Measurements from ENCODE around the gene DCTD.

The DCTD gene

GRCh38 chr4:182847576-182848450 is 69.4 kb downstream of the DCTD start:
- Histone ChIP-seq H3K9ac (ENCODE audit: low read depth, low read length) (no peak overlapping the region), H3K9me3 (ENCODE audit: insufficient read depth, low read depth, low read length) (peaks cover 2% of the 10 kb centered on the region; the same call in 1 of the 2 replicates), H3K27me3 (ENCODE audit: insufficient read depth, low read length) (no peaks in the 10 kb centered on the region), H3K4me1 (ENCODE audit: insufficient read depth, low read length) (peaks cover 4% of the 10 kb centered on the region; the same call in 1 of the 2 replicates), H3K36me3 (ENCODE audit: insufficient read depth, low read depth, low read length) (no peaks in the 10 kb centered on the region), H3K4me3 (ENCODE audit: low read length) (no peak overlapping the region), H3K27ac (ENCODE audit: low read length) (no peak overlapping the region)

GRCh38 chr4:182846036-182846435 is 71.2 kb downstream of the DCTD start:
- Histone ChIP-seq H3K27ac (ENCODE audit: low read length) (no peak overlapping the region), H3K9ac (ENCODE audit: low read depth, low read length) (no peak overlapping the region), H3K36me3 (ENCODE audit: insufficient read depth, low read depth, low read length) (no peaks in the 10 kb centered on the region), H3K27me3 (ENCODE audit: insufficient read depth, low read length) (no peaks in the 10 kb centered on the region), H3K4me1 (ENCODE audit: insufficient read depth, low read length) (peaks cover 4% of the 10 kb centered on the region; the same call in 1 of the 2 replicates), H3K4me3 (ENCODE audit: low read length) (no peak overlapping the region), H3K9me3 (ENCODE audit: insufficient read depth, low read depth, low read length) (no peaks in the 10 kb centered on the region)

- Histone ChIP-seq H3K4me3 (ENCODE audit: low read length) (no peak overlapping the region), H3K9me3 (ENCODE audit: insufficient read depth, low read depth, low read length) (no peaks in the 10 kb centered on the region), H3K36me3 (ENCODE audit: insufficient read depth, low read depth, low read length) (no peaks in the 10 kb centered on the region), H3K4me1 (ENCODE audit: insufficient read depth, low read length) (peaks cover 4% of the 10 kb centered on the region; the same call in 1 of the 2 replicates), H3K9ac (ENCODE audit: low read depth, low read length) (no peak overlapping the region), H3K27me3 (ENCODE audit: insufficient read depth, low read length) (no peaks in the 10 kb centered on the region), H3K27ac (ENCODE audit: low read length) (no peak overlapping the region)
Measured at GRCh38 chr4:182845618-182846017, 71.6 kb downstream of the DCTD start.

GRCh38 chr4:182843808-182844325 is 73.3 kb downstream of the DCTD start:
- Histone ChIP-seq H3K4me3 (ENCODE audit: low read length) (no peak overlapping the region), H3K9ac (ENCODE audit: low read depth, low read length) (no peak overlapping the region), H3K36me3 (ENCODE audit: insufficient read depth, low read depth, low read length) (no peaks in the 10 kb centered on the region), H3K9me3 (ENCODE audit: insufficient read depth, low read depth, low read length) (no peaks in the 10 kb centered on the region), H3K27me3 (ENCODE audit: insufficient read depth, low read length) (no peaks in the 10 kb centered on the region; the same call in 1 of the 2 replicates), H3K4me1 (ENCODE audit: insufficient read depth, low read length) (peaks cover 4% of the 10 kb centered on the region; the same call in 1 of the 2 replicates), H3K27ac (ENCODE audit: low read length) (no peak overlapping the region)

GRCh38 chr4:182842759-182843390 is 74.3 kb downstream of the DCTD start:
- no peaks in the 10 kb centered on the region; the same call in 1 of the 2 replicates for H3K27me3 ChIP-seq (ENCODE audit: insufficient read depth, low read length)
- no peaks in the 10 kb centered on the region for H3K9me3 ChIP-seq (ENCODE audit: insufficient read depth, low read depth, low read length)
- peaks cover 4% of the 10 kb centered on the region; the same call in 1 of the 2 replicates for H3K4me1 ChIP-seq (ENCODE audit: insufficient read depth, low read length)
- H3K36me3 ChIP-seq (ENCODE audit: insufficient read depth, low read depth, low read length), result no peaks in the 10 kb centered on the region
- H3K4me3 ChIP-seq (ENCODE audit: low read length), result no peak overlapping the region
- no peak overlapping the region for H3K9ac ChIP-seq (ENCODE audit: low read depth, low read length)
- H3K27ac ChIP-seq (ENCODE audit: low read length), result no peak overlapping the region

- H3K4me1 ChIP-seq (ENCODE audit: insufficient read depth, low read length), result no peaks in the 10 kb centered on the region
- H3K36me3 ChIP-seq (ENCODE audit: insufficient read depth, low read depth, low read length), result no peaks in the 10 kb centered on the region
- no peaks in the 10 kb centered on the region for H3K9me3 ChIP-seq (ENCODE audit: insufficient read depth, low read depth, low read length)
- H3K4me3 ChIP-seq (ENCODE audit: low read length), result no peak overlapping the region
- no peak overlapping the region for H3K27ac ChIP-seq (ENCODE audit: low read length)
- no peaks in the 10 kb centered on the region; the same call in 1 of the 2 replicates for H3K27me3 ChIP-seq (ENCODE audit: insufficient read depth, low read length)
- H3K9ac ChIP-seq (ENCODE audit: low read depth, low read length), result no peak overlapping the region
Measured at GRCh38 chr4:182842104-182842600, 75.0 kb downstream of the DCTD start.

- H3K4me1 ChIP-seq (ENCODE audit: insufficient read depth, low read length), result no peaks in the 10 kb centered on the region
- no peak overlapping the region for H3K27ac ChIP-seq (ENCODE audit: low read length)
- no peaks in the 10 kb centered on the region for H3K36me3 ChIP-seq (ENCODE audit: insufficient read depth, low read depth, low read length)
- no peaks in the 10 kb centered on the region for H3K9me3 ChIP-seq (ENCODE audit: insufficient read depth, low read depth, low read length)
- H3K4me3 ChIP-seq (ENCODE audit: low read length), result no peak overlapping the region
- peaks cover 1% of the 10 kb centered on the region; the same call in 1 of the 2 replicates for H3K27me3 ChIP-seq (ENCODE audit: insufficient read depth, low read length)
- no peak overlapping the region for H3K9ac ChIP-seq (ENCODE audit: low read depth, low read length)
Measured at GRCh38 chr4:182840108-182840507, 77.1 kb downstream of the DCTD start.
